ENCODE measurements around the gene LRRK1. TPM values are rescaled to one million over a fixed set of nuclear protein-coding genes. Genes with fewer than 3 reads are reported as not detected.

LRRK1 gene
- total and polyA plus RNA-seq, 2 of the 4 experiments (the other 2 are of a cell fraction) = 3.0 to 5.8 TPM

GRCh38 chr15:101062471-101063171 lies 143.5 kb downstream of the LRRK1 start:
- H3K4me1 ChIP-seq (ENCODE audit: control insufficient read depth, insufficient read depth, low read length) = peaks cover 4% of the 10 kb centered on the region; the same call in 1 of the 2 replicates
- H3K36me3 ChIP-seq (ENCODE audit: control insufficient read depth, insufficient read depth, low read length) = peaks cover 40% of the 10 kb centered on the region
- ATAC-seq (ENCODE audit: low read depth) = no peak
- intact Hi-C loops (cut with micrococcal nuclease) (no loop called here), in situ Hi-C loops (cut with MboI; ENCODE audit: low sequenced_read_pairs) (no loop called here), dilution Hi-C loops (cut with HindIII; ENCODE audit: low sequenced_read_pairs, unreplicated experiment) (no loop called here)
- no peak for DNase-seq
- no peak overlapping the region for H3K9ac ChIP-seq (ENCODE audit: low read depth, low read length)
- H3K14ac ChIP-seq (replicated peaks; ENCODE audit: low read depth, low read length) = no peak overlapping the region
- no peak overlapping the region for H2AFZ ChIP-seq (replicated peaks; ENCODE audit: low read length, poor library complexity)
- H3K27me3 ChIP-seq (ENCODE audit: control insufficient read depth, insufficient read depth, low read length) = no peaks in the 10 kb centered on the region
- H4K91ac ChIP-seq (ENCODE audit: insufficient read depth, low read depth, low read length) = no peak overlapping the region
- H3K79me1 ChIP-seq (ENCODE audit: low read depth in 1 of 2, low read length in 2 of 2) = no peaks in the 10 kb centered on the region
- H3K56ac ChIP-seq (ENCODE audit: extremely low read depth, insufficient read depth, low read length) = no peak overlapping the region
- WGBS, 2 experiments (ENCODE audit: extremely low coverage in 2 of 2, insufficient read length in 1 of 2) = 89% methylated on average over 9 of the region's 18 CpGs; no CpG with 5 or more reads in 1 of the 2 experiments
- no peak overlapping the region for H3K4me2 ChIP-seq (ENCODE audit: low read depth, low read length)
- no peak overlapping the region for H3K23ac ChIP-seq (ENCODE audit: low read depth, low read length)
- H3K9me1 ChIP-seq (ENCODE audit: insufficient read depth, low read length) = peaks cover 3% of the 10 kb centered on the region; the same call in 1 of the 2 replicates
- no peaks in the 10 kb centered on the region for H3K9me3 ChIP-seq (ENCODE audit: control insufficient read depth, insufficient read depth, low read length)
- no peaks in the 10 kb centered on the region for H4K20me1 ChIP-seq (ENCODE audit: insufficient read depth, low read length)
- no peak for TF ChIP-seq MXI1 (IDR thresholded peaks at IDR 0.05; ENCODE audit: borderline replicate concordance, low read depth, low read length)
- TF ChIP-seq SMC3 (IDR thresholded peaks at IDR 0.05; ENCODE audit: low read depth, low read length) = no peak
- no peak for TF ChIP-seq MAZ (IDR thresholded peaks at IDR 0.05; ENCODE audit: borderline replicate concordance, low read depth, low read length)
- TF ChIP-seq CTCF (conservative IDR thresholded peaks at IDR 0.05; ENCODE audit: low read depth, low read length) = no peak
- no peak for TF ChIP-seq NFE2L2 (IDR thresholded peaks at IDR 0.05; ENCODE audit: low read depth, low read length)
- no peak for TF ChIP-seq RFX5 (IDR thresholded peaks at IDR 0.05; ENCODE audit: low read depth, low read length)
- no peak for TF ChIP-seq ELK1 (IDR thresholded peaks at IDR 0.05; ENCODE audit: borderline replicate concordance, low read depth, low read length)
- TF ChIP-seq RCOR1 (IDR thresholded peaks at IDR 0.05; ENCODE audit: insufficient replicate concordance, low read length) = no peak
- TF ChIP-seq USF2 (IDR thresholded peaks at IDR 0.05; ENCODE audit: low read depth, low read length) = no peak
- no peak for TF ChIP-seq CHD1 (IDR thresholded peaks at IDR 0.05; ENCODE audit: low read depth, low read length)
- no peak for TF ChIP-seq CEBPB (IDR thresholded peaks at IDR 0.05; ENCODE audit: low read depth, low read length)
- TF ChIP-seq POLR2A (IDR thresholded peaks at IDR 0.05; ENCODE audit: low read depth, low read length) = no peak
- no peak for TF ChIP-seq RAD21 (IDR thresholded peaks at IDR 0.05; ENCODE audit: low read length)
- no peak for TF ChIP-seq MAFK (IDR thresholded peaks at IDR 0.05; ENCODE audit: low read depth, low read length)
- no peak for TF ChIP-seq BHLHE40 (IDR thresholded peaks at IDR 0.05; ENCODE audit: low read depth, low read length)
- TF ChIP-seq FOS (IDR thresholded peaks at IDR 0.05; ENCODE audit: low read depth, low read length) = no peak
- H2BK20ac ChIP-seq (ENCODE audit: low read depth, low read length) = no peak overlapping the region
- no peak overlapping the region for H3K4ac ChIP-seq (ENCODE audit: low read depth, low read length)
- H4K8ac ChIP-seq (ENCODE audit: low read depth in 2 of 2, low read length in 2 of 2) = no peak overlapping the region
- ChIA-PET CTCF (no interaction called here), POLR2A (ENCODE audit: unreplicated experiment) (no interaction called here)
- H2BK15ac ChIP-seq (ENCODE audit: low read depth, low read length) = no peak overlapping the region
- no peak overlapping the region for H3K27ac ChIP-seq (ENCODE audit: insufficient read depth, low read length)
- H3K4me3 ChIP-seq (ENCODE audit: insufficient read depth, low read depth, low read length) = no peak overlapping the region
- H3K18ac ChIP-seq (ENCODE audit: low read depth, low read length) = no peak overlapping the region
- H2AK9ac ChIP-seq (replicated peaks; ENCODE audit: low read depth, low read length, poor library complexity) = no peak overlapping the region
- no TSS peak for BruUV-seq (replicated peaks)
- no peak overlapping the region for H2AK5ac ChIP-seq (ENCODE audit: low read depth, low read length)
- H2BK5ac ChIP-seq (ENCODE audit: low read depth, low read length, poor library complexity, severe bottlenecking) = no peak overlapping the region
- H2BK120ac ChIP-seq (ENCODE audit: low read depth, low read length) = no peak overlapping the region
- no peak overlapping the region for H4K5ac ChIP-seq (ENCODE audit: low read depth, low read length)
